BJ (cell line): ENCODE measurements around the gene PGC. TPM values are rescaled to one million over a fixed set of nuclear protein-coding genes. Genes with fewer than 3 reads are reported as not detected.

Source experiments
- CTCF ChIA-PET: fragments of 350-600 bp; formaldehyde crosslinking; extraction: SDS; loops from one replicate; lab custom pipeline; 2021; ENCODE audit warnings: antibody characterized with exemption, inconsistent platforms; lab: Yijun Ruan, JAX
- POLR2A ChIA-PET: fragments of 300-600 bp; sonication (Branson Sonifier 250); formaldehyde crosslinking; extraction: SDS; loops from one replicate; lab custom pipeline; 2021; ENCODE audit warnings: antibody characterized with exemption; lab: Charles Lee
- DNase-seq: peaks from one replicate; pipeline ENCODE4 v3.0.0-alpha.2; 2011; ENCODE audit warnings: low read depth
- H3K27me3 ChIP-seq: 2 replicates; pipeline ENCODE4 v1.6.0; 2011; ENCODE audit warnings: low read length; ENCODE audit not compliant: control insufficient read depth, insufficient read depth
- H3K36me3 ChIP-seq: 2 replicates; pipeline ENCODE4 v1.5.1; 2011; ENCODE audit warnings: low read length; ENCODE audit not compliant: control insufficient read depth, insufficient read depth
- H3K4me3 ChIP-seq: 2 replicates; pipeline ENCODE4 v1.5.1; 2011; ENCODE audit warnings: low read depth, mild to moderate bottlenecking, control low read depth, low read length
- polyA plus RNA-seq: library from polyadenylated mRNA; depleted of rRNA; stranded (reverse); fragments of >200 nt; gene quantifications from 2 replicates; pipeline ENCODE4 v1.2.3, GENCODE V29; 2011
- TF ChIP-seq, protein P1 (sequence below): IDR thresholded peaks from 2 replicates; pipeline ENCODE4 v1.5.1; 2011; ENCODE audit warnings: low read depth, mild to moderate bottlenecking, control low read depth, inconsistent platforms, low read length, moderate library complexity; ENCODE audit not compliant: insufficient read depth

Gene PGC
- polyA plus RNA-seq, 1 experiment: not detected

DNA sequence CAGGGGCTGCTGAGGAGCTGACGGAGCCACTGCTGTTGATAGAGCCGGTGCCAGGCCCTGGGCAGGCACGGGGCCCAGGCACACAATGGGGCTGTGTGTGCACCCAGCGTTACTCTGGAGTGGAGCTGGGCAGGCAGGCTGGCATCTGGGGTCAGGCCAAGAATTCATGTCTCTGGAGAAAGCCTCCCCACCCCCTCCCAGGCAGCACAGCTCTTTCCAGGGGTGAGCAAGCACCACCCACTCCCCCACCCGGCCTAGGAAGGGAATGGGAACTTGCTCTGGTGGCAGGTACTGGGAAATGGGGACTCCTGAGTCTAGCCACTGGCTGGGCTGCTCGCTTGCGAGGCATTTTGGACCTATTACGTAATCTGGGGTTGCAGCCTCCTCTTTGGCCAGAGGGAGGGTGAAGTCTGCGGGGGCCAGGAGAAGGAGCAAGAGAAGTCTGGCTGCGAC, 34.5 kb downstream of the PGC start:
- TF ChIP-seq, protein P1, sequence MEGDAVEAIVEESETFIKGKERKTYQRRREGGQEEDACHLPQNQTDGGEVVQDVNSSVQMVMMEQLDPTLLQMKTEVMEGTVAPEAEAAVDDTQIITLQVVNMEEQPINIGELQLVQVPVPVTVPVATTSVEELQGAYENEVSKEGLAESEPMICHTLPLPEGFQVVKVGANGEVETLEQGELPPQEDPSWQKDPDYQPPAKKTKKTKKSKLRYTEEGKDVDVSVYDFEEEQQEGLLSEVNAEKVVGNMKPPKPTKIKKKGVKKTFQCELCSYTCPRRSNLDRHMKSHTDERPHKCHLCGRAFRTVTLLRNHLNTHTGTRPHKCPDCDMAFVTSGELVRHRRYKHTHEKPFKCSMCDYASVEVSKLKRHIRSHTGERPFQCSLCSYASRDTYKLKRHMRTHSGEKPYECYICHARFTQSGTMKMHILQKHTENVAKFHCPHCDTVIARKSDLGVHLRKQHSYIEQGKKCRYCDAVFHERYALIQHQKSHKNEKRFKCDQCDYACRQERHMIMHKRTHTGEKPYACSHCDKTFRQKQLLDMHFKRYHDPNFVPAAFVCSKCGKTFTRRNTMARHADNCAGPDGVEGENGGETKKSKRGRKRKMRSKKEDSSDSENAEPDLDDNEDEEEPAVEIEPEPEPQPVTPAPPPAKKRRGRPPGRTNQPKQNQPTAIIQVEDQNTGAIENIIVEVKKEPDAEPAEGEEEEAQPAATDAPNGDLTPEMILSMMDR: no peak
- DNase-seq: no peak
- ChIA-PET CTCF (interaction anchor here (0.6 to 2.0 kb wide), 5 partner anchors 11 to 110 kb away, joined by 3 to 11 read pairs (median 3); partner anchors contain the start of gene TFEB), POLR2A (no interaction called here)
- H3K4me3 ChIP-seq: no peak overlapping the region
- peaks cover 1% of the 10 kb centered on the region for H3K36me3 ChIP-seq
- H3K27me3 ChIP-seq: no peaks in the 10 kb centered on the region

- TF ChIP-seq, protein P1: no peak
- Histone ChIP-seq H3K36me3 (peaks cover 1% of the 10 kb centered on the region), H3K4me3 (no peak overlapping the region), H3K27me3 (no peaks in the 10 kb centered on the region)
- DNase-seq: no peak
- POLR2A ChIA-PET: no interaction called here
- CTCF ChIA-PET: interaction anchor here (1.4 kb wide), 1 partner anchor 109 kb away, joined by 3 read pairs; no protein-coding TSS in a partner anchor
These were observed 35.7 kb downstream of the PGC start for GRCh38 chr6:41711323-41712038.

- DNase-seq: no peak
- Histone ChIP-seq H3K27me3 (no peaks in the 10 kb centered on the region), H3K4me3 (no peak overlapping the region), H3K36me3 (peaks cover 1% of the 10 kb centered on the region)
- CTCF ChIA-PET: no interaction called here
- TF ChIP-seq, protein P1: no peak
- POLR2A ChIA-PET: no interaction called here
These were observed 37.8 kb downstream of the PGC start for GRCh38 chr6:41709375-41709774.

GRCh38 chr6:41708856-41709255, 38.3 kb downstream of the PGC start:
- H3K27me3 ChIP-seq: no peaks in the 10 kb centered on the region
- TF ChIP-seq, protein P1: no peak
- no peak overlapping the region for H3K4me3 ChIP-seq
- CTCF ChIA-PET: interaction anchor here (0.7 to 0.9 kb wide), 3 partner anchors 25 to 66 kb away, joined by 3 read pairs; no protein-coding TSS in a partner anchor
- POLR2A ChIA-PET: no interaction called here
- DNase-seq: no peak
- peaks cover 1% of the 10 kb centered on the region for H3K36me3 ChIP-seq

GRCh38 chr6:41707565-41708200, 39.5 kb downstream of the PGC start:
- no peak for DNase-seq
- TF ChIP-seq, protein P1: no peak
- H3K4me3 ChIP-seq: no peak overlapping the region
- H3K27me3 ChIP-seq: no peaks in the 10 kb centered on the region
- peaks cover 1% of the 10 kb centered on the region; the same call in 1 of the 2 replicates for H3K36me3 ChIP-seq
- CTCF ChIA-PET: interaction anchor here (0.7 to 4.0 kb wide), 6 partner anchors 9 to 67 kb away, joined by 3 to 29 read pairs (median 11); no protein-coding TSS in a partner anchor
- POLR2A ChIA-PET: interaction anchor here (0.6 kb wide), 1 partner anchor 27 kb away, joined by 3 read pairs; no protein-coding TSS in a partner anchor
